Sigmoid colon (tissue), 7 donors: ENCODE data around the gene GRB2. TPM values are rescaled to one million over a fixed set of nuclear protein-coding genes. Genes with fewer than 3 reads are reported as not detected.

Source experiments
- DNase-seq: peaks from one replicate; pipeline ENCODE4 v3.0.0-alpha.2; 2019
- H3K27ac ChIP-seq, 4 donors: fragments of 200-600 bp; sonication (generic); one replicate each; pipeline ENCODE4 v1.5.1; 2016 to 2019; ENCODE audit warnings: mild to moderate bottlenecking in 1 of 4
- H3K27me3 ChIP-seq, 3 donors: fragments of 200-600 bp; sonication (generic); one replicate each; pipeline ENCODE4 v1.5.1; 2019; ENCODE audit warnings: mild to moderate bottlenecking in 1 of 3
- H3K36me3 ChIP-seq, 4 donors: fragments of 200-600 bp; sonication (generic); one replicate each; pipeline ENCODE4 v1.5.1; 2016 to 2019
- H3K4me1 ChIP-seq, 4 donors: fragments of 200-600 bp; sonication (generic); one replicate each; pipeline ENCODE4 v1.5.1; 2017 to 2019
- H3K4me3 ChIP-seq, 4 donors: fragments of 200-600 bp; sonication (generic); one replicate each; pipeline ENCODE4 v1.5.1; 2017 to 2019; ENCODE audit warnings: mild to moderate bottlenecking in 2 of 4, moderate library complexity in 1 of 4
- H3K9me3 ChIP-seq, 4 donors: fragments of 200-600 bp in 3 of 4; sonication (generic) in 3 of 4; one replicate each; pipeline versions ENCODE4 v1.5.1 to v1.6.1; 2013 to 2019
- CTCF ChIP-seq, 4 experiments: fragments of 450-650 bp in 3 of 4; fragments of 200-600 bp in 1 of 4; IDR thresholded peaks; one replicate each; pipeline ENCODE4 v1.5.1; 2016 to 2019; ENCODE audit warnings: antibody characterized with exemption in 4 of 4, mild to moderate bottlenecking in 3 of 4, moderate library complexity in 2 of 4
- EP300 ChIP-seq, 4 donors: sonication (generic); formaldehyde crosslinking; IDR thresholded peaks; one replicate each; pipeline ENCODE4 v1.6.1; 2017; ENCODE audit warnings: antibody characterized with exemption in 4 of 4
- POLR2A ChIP-seq, 2 donors: fragments of 450-650 bp; IDR thresholded peaks; one replicate each; pipeline ENCODE4 v1.6.1; 2016; ENCODE audit warnings: antibody characterized with exemption in 2 of 2, mild to moderate bottlenecking in 2 of 2, moderate library complexity in 2 of 2
- POLR2AphosphoS5 ChIP-seq, 4 donors: sonication (generic); formaldehyde crosslinking; IDR thresholded peaks; one replicate each; pipeline ENCODE4 v1.6.1; 2017; ENCODE audit warnings: antibody characterized with exemption in 4 of 4
- WGBS, 2 donors: extraction: QIAGEN DNeasy Blood & Tissue Kit; methylation state at CpG; one replicate each; pipeline ENCODE4 v1.1.7; 2013; 5-methylcytosine and 5-hydroxymethylcytosine counted together
- intact Hi-C: fragments of 100-400 bp; cut with DNase I; formaldehyde crosslinking; loops from one replicate; pipeline ENCODE4 v1.15.1; 2023
- polyA plus RNA-seq, 3 donors: library from polyadenylated mRNA; stranded (reverse); fragments of 200-250 nt; gene quantifications; one replicate each; pipeline ENCODE4 v1.2.3, GENCODE V29; 2013
- total RNA-seq, 4 donors: library from RNA; depleted of rRNA; stranded (reverse); fragments of >200 nt; gene quantifications; one replicate each; pipeline ENCODE4 v1.1.0, GENCODE V29; 2016
- donor health status: healthy with polysubstance abuse.
- donor health status: Bipolar disorder and iron deficiency.
- donor health status: healthy.

Gene GRB2
- total and polyA plus RNA-seq, 7 donors = 56.5 to 103 (median 81.3) TPM

DNA sequence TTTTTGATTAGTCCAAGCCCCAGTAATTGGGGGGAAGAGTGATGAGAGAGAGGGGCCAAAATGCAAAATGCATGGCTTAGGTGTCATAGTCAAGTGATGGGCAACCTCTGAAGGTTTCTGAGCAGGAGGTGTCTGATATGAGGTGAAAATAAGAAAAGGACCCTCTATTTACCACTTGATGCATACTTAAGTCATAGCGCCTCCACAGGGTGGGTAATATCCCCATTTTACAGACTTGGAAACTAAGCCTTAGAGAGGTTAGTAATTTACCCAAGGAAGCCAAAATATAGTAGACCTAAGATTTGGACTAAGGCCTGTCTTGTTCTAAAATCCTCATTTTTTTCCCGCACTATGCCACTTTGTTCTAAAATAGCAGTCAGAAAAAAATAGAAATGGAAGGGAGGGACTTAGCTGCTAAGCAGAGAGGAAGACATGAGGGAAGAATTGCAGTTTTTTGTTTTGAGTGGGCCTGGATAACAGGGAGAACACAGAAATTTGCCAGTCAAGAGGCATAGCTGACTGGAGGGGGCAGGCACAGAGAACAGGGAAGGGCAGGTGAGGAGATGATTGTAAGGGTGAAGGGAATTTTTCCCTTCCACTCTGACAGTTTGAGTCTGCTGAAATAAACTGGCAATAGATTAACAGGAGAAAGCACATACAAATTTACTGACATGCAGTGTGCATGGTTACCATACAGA lies 2.3 kb upstream of the GRB2 start:
- H3K36me3 ChIP-seq = no peaks in the 10 kb centered on the region
- DNase-seq = no peak
- H3K9me3 ChIP-seq = no peaks in the 10 kb centered on the region
- H3K27ac ChIP-seq = no peak overlapping the region
- H3K4me3 ChIP-seq = no peak overlapping the region
- H3K27me3 ChIP-seq = no peaks in the 10 kb centered on the region
- TF ChIP-seq CTCF (IDR thresholded peaks at IDR 0.05) (no peak), POLR2AphosphoS5 (IDR thresholded peaks at IDR 0.05) (no peak), POLR2A (IDR thresholded peaks at IDR 0.05) (no peak), EP300 (IDR thresholded peaks at IDR 0.05) (no peak)
- H3K4me1 ChIP-seq = peaks cover 0 to 32% (median 23%) of the 10 kb centered on the region in 4 donors
- intact Hi-C loops = loop anchor here (5.0 kb wide), 2 partner anchors 136 to 179 kb away; partner anchors contain the start of genes MIF4GD and MYO15B
- 96 to 97% methylated on average over 2 of the region's 2 CpGs for WGBS, 2 donors

- TF ChIP-seq CTCF (IDR thresholded peaks at IDR 0.05) (no peak), POLR2AphosphoS5 (IDR thresholded peaks at IDR 0.05) (no peak), POLR2A (IDR thresholded peaks at IDR 0.05) (no peak), EP300 (IDR thresholded peaks at IDR 0.05) (no peak)
- H3K9me3 ChIP-seq = no peaks in the 10 kb centered on the region
- H3K4me1 ChIP-seq = peaks cover 0 to 37% (median 22%) of the 10 kb centered on the region in 4 donors
- DNase-seq = no peak
- peak overlapping the region; percentile 92 to 100 (median 96) for H3K4me3 ChIP-seq
- 5 to 8% methylated on average over 9 of the region's 9 CpGs for WGBS, 2 donors
- no peaks in the 10 kb centered on the region for H3K36me3 ChIP-seq
- no peaks in the 10 kb centered on the region for H3K27me3 ChIP-seq
- peak overlapping the region; percentile 92 to 97 (median 97) for H3K27ac ChIP-seq
- intact Hi-C loops = loop anchor here (5.0 kb wide), 2 partner anchors 134 to 181 kb away; partner anchors contain the start of genes MIF4GD and MYO15B
Measured at GRCh38 chr17:75406222-75406615, 741 bp upstream of the GRB2 start.

DNA sequence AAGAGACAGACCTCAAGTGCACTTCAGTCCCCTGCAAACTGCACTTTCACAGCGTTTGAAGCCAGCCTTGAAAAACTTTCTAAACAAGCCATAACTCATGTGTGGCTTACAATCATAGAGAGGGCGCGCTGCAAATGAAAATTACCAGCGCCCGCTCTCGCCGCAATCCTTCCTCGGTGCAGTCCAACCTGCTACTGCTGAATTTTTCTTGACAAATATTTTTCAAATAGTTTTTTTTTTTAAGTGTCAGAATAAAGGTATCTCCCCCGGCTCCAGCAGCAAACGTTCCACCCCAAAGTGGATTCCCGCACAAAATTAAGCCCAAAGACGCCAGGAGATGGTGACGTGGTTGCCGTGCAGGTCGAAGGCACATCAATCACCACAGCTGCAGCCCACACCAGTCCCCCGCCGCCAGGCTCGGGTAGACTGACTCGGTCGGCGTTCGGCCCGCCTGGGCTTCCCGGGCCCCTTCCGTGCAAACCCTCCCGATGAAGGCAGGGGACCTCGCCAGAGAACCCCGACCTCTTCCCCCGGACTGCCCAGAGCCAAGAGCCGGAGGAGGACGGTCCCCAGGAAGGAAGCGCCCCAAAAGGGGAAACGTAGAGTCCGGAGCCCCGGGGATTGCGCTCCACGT lies 630 bp downstream of the GRB2 start:
- Histone ChIP-seq H3K27me3 (no peaks in the 10 kb centered on the region), H3K4me3 (peak overlapping the region; percentile 92 to 100 (median 96)), H3K36me3 (no peaks in the 10 kb centered on the region), H3K27ac (peak overlapping the region; percentile 92 to 97 (median 97)), H3K9me3 (no peaks in the 10 kb centered on the region), H3K4me1 (peaks cover 0 to 45% (median 24%) of the 10 kb centered on the region in 4 donors)
- 0 to 1% methylated on average over 37 of the region's 37 CpGs for WGBS, 2 donors
- peak; percentile 80 for DNase-seq
- intact Hi-C loops = loop anchor here (2.0 to 5.0 kb wide), 3 partner anchors 82 to 182 kb away; partner anchors contain the start of genes MIF4GD and MYO15B
- no peak for TF ChIP-seq POLR2AphosphoS5 (IDR thresholded peaks at IDR 0.05)
- TF ChIP-seq CTCF (IDR thresholded peaks at IDR 0.05) = peak in 1 of 4 experiments; percentile 21

DNA sequence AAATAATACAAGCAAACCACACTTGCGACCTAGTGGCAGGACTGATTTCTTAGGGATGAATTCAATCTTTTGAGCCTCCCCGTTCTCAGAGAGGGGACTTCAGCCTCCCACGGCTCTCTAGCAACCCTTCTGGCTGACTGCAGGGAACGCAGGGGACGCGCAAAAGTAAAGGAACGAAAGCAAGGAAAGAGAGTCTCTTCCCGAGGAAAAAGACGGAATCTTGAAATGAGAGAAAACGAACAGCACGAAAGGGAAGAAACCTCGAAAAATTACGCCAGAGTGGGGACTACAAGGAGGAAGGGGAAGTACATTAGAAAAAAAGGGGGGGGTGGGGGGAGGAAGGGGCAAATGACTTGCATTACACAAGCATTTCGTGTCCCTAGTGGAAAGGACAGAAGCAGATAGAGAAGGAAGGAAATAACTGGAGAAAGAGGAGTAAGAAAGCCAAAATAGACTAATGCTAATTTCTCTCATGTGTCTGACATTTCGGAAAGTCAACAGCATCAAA lies 1.2 kb downstream of the GRB2 start:
- peak; percentile 83 for DNase-seq
- Histone ChIP-seq H3K27ac (peak overlapping the region; percentile 92 to 97 (median 97)), H3K4me3 (peak overlapping the region; percentile 92 to 100 (median 96)), H3K27me3 (no peaks in the 10 kb centered on the region), H3K9me3 (no peaks in the 10 kb centered on the region), H3K4me1 (peaks cover 0 to 46% (median 24%) of the 10 kb centered on the region in 4 donors), H3K36me3 (no peaks in the 10 kb centered on the region)
- intact Hi-C loops = loop anchor here (2.0 kb wide), 1 partner anchor 81 kb away; no protein-coding TSS in a partner anchor
- 0% methylated on average over 15 of the region's 15 CpGs for WGBS, 2 donors
- TF ChIP-seq CTCF (IDR thresholded peaks at IDR 0.05) = peak; percentile 71 to 83 (median 80)
- TF ChIP-seq POLR2AphosphoS5 (IDR thresholded peaks at IDR 0.05) = no peak
